ENCODE data around the gene ADAMTS8. TPM values are rescaled to one million over a fixed set of nuclear protein-coding genes. Genes with fewer than 3 reads are reported as not detected.

ADAMTS8 gene
- total RNA-seq, 3 donors from 2014 or later (not counting 1 experiment from before 2014, with no cell fraction given), result not detected

GRCh38 chr11:130437848-130438247 lies 9.4 kb upstream of the ADAMTS8 start:
- Mint-ChIP-seq H3K36me3 (no peaks in the 10 kb centered on the region), H3K4me3 (no peak overlapping the region), H3K9me3 (no peaks in the 10 kb centered on the region), H3K27me3 (ENCODE audit: low read depth in 2 of 2) (peaks cover 0 to 3% of the 10 kb centered on the region in 2 donors), H3K4me1 (peaks cover 19 to 21% of the 10 kb centered on the region in 2 donors), H3K27ac (no peak overlapping the region)
- Histone ChIP-seq H3K27me3 (ENCODE audit: control insufficient read depth, insufficient read depth, low read length) (no peaks in the 10 kb centered on the region), H3K4me3 (ENCODE audit: low read length) (no peak overlapping the region), H3K4me1 (ENCODE audit: control insufficient read depth, insufficient read depth, low read length) (peaks cover 16% of the 10 kb centered on the region), H3K36me3 (ENCODE audit: control insufficient read depth, insufficient read depth, low read length) (no peaks in the 10 kb centered on the region), H3K9me3 (ENCODE audit: control insufficient read depth, insufficient read depth, low read length) (no peaks in the 10 kb centered on the region), H3K27ac (ENCODE audit: low read length) (no peak overlapping the region)
- no peak for TF ChIP-seq CTCF (IDR thresholded peaks at IDR 0.05)
- ATAC-seq, result no peak
- intact Hi-C loops (cut with micrococcal nuclease), result no loop called here
- no peak for DNase-seq
- 84% methylated on average over 6 of the region's 7 CpGs for WGBS (ENCODE audit: insufficient coverage)

GRCh38 chr11:130436171-130436570 lies 7.8 kb upstream of the ADAMTS8 start:
- DNase-seq (no peak), ATAC-seq (no peak)
- H3K27ac Mint-ChIP-seq, result no peak overlapping the region
- intact Hi-C loops (cut with micrococcal nuclease), result no loop called here
- Histone ChIP-seq H3K4me3 (ENCODE audit: low read length) (no peak overlapping the region), H3K36me3 (ENCODE audit: control insufficient read depth, insufficient read depth, low read length) (no peaks in the 10 kb centered on the region), H3K9me3 (ENCODE audit: control insufficient read depth, insufficient read depth, low read length) (no peaks in the 10 kb centered on the region), H3K4me1 (ENCODE audit: control insufficient read depth, insufficient read depth, low read length) (peaks cover 16% of the 10 kb centered on the region), H3K27me3 (ENCODE audit: control insufficient read depth, insufficient read depth, low read length) (no peaks in the 10 kb centered on the region), H3K27ac (ENCODE audit: low read length) (no peak overlapping the region)
- no peaks in the 10 kb centered on the region for H3K36me3 Mint-ChIP-seq
- peaks cover 0 to 5% of the 10 kb centered on the region in 2 donors for H3K27me3 Mint-ChIP-seq (ENCODE audit: low read depth in 2 of 2)
- TF ChIP-seq CTCF (IDR thresholded peaks at IDR 0.05), result no peak
- 73% methylated on average over 3 of the region's 3 CpGs for WGBS (ENCODE audit: insufficient coverage)
- no peaks in the 10 kb centered on the region for H3K9me3 Mint-ChIP-seq
- no peak overlapping the region for H3K4me3 Mint-ChIP-seq
- peaks cover 19 to 24% of the 10 kb centered on the region in 2 donors for H3K4me1 Mint-ChIP-seq

GRCh38 chr11:130435671-130436070 lies 7.3 kb upstream of the ADAMTS8 start:
- Histone ChIP-seq H3K27ac (ENCODE audit: low read length) (no peak overlapping the region), H3K9me3 (ENCODE audit: control insufficient read depth, insufficient read depth, low read length) (no peaks in the 10 kb centered on the region), H3K27me3 (ENCODE audit: control insufficient read depth, insufficient read depth, low read length) (no peaks in the 10 kb centered on the region), H3K4me1 (ENCODE audit: control insufficient read depth, insufficient read depth, low read length) (peaks cover 16% of the 10 kb centered on the region), H3K4me3 (ENCODE audit: low read length) (no peak overlapping the region), H3K36me3 (ENCODE audit: control insufficient read depth, insufficient read depth, low read length) (no peaks in the 10 kb centered on the region)
- Mint-ChIP-seq H3K4me3 (peak overlapping the region; percentile 18), H3K36me3 (no peaks in the 10 kb centered on the region), H3K27ac (no peak overlapping the region), H3K9me3 (no peaks in the 10 kb centered on the region), H3K4me1 (peaks cover 19 to 27% of the 10 kb centered on the region in 2 donors), H3K27me3 (ENCODE audit: low read depth in 2 of 2) (peaks cover 0 to 6% of the 10 kb centered on the region in 2 donors)
- ATAC-seq (no peak), DNase-seq (no peak)
- TF ChIP-seq CTCF (IDR thresholded peaks at IDR 0.05), result no peak
- 85% methylated on average over 4 of the region's 4 CpGs for WGBS (ENCODE audit: insufficient coverage)
- intact Hi-C loops (cut with micrococcal nuclease), result loop anchor here (1.0 to 2.0 kb wide), 2 partner anchors 223 to 427 kb away; no protein-coding TSS in a partner anchor

Measured in natural killer cell (primary cell).